NCI-H69 (cell line): ENCODE results near the gene MTA3.
"Not testable (repeated sequence)": the region's sequence is repeated elsewhere in the genome, so short reads cannot be mapped to it uniquely, and the experiment has no call there.

Experiments
- DNase-seq: peaks from one replicate; lab custom pipeline; 2025; lab: John Stamatoyannopoulos, UW

MTA3 gene

DNA sequence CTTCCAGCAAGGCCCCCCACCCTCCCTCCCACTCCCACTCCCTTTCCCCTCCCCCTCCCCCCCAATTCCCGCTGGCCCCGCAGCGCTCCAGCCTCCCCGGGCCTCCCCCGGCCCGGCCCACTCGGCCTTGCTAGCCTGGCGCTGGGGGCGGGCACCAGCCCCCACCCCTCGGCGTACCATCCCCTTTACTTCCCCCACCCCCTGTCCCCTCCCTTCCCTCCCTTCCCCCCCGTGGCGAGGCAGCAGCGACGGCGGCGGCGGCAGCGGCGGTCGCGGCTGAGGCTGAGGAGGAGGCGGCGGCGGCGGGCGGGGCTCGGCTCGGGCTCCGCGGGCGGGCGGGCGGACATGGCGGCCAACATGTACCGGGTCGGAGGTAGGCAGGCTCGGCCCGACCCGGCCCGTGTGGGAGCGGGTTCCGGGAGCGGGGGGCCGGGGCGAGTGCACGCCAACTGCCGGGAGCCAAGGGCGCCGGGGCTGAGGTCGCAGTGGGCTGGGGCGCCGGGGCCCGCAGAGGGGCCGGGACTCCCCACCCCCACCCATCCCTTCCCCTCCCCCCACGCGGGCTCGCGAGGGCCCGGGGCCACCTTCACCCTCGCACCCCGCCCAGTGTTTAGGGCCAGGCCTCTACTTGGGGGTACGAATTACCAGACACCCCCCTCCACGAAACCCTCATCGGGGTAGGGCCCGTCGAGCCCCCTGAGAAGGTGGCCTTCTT lies at the start of gene MTA3:
Gene MTA3 (plus strand): TSS at position 232 of the 715 bp plus-strand sequence. CDS start 114 bp downstream, at position 346.
- peak; percentile 74 for DNase-seq

DNA sequence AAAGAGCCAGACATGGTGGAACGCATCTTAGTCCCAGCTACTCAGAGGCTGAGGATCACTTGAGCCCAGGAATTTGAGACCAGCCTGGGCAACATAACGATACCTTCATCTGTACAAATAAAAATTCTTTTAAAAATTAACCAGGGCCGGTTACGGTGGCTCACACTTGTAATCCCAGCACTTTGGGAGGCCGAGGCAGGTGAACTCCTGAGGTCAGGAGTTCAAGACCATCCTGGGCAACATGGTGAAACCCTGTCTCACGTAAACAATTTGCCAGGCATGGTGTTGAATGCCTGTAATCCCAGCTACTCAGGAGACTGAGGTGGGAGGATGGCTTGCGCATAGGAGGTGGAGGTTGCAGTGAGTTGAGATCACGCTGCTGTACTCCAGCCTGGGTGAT lies 48.8 kb upstream of the MTA3 start:
- no peak for DNase-seq

DNA sequence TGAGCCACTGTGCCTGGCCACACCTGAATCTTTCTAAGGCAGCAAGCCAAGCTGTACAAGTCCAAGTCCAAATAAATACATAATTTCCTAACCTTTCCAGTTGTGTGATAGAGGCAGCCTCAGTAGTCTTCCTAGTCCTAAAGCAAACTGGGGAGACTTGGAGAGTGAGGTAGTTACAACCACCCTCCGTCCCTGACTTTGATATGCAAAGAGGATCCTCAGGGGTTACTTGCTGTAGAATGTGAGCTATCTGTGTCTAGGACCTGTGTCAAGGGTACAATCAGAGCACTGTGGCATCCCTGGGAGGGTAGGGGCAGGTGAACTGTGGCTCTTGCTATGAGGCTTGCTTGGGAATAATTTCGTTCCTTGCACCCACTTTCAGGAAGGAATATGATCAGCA lies 46.4 kb upstream of the MTA3 start:
- no peak for DNase-seq

DNA sequence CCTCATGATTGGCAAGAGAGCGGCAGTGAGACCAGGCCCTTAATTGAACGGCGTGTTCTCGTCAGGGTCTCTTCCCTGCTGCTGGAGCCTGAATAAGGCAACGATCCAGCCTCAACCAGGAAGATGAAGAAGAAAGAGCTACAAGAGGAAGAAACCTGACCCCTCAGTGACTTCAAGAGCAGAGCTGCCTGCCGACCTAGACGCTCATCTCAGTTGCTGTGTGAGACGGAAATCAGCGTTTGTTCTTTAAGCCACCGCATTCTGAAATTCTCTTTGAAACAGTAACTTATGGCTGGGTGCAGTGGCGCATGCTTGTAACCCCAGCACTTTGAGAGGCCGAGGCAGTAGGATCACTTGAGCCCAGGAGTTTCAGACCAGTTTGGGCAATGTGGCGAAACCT lies 45.1 kb upstream of the MTA3 start:
- no peak for DNase-seq

DNA sequence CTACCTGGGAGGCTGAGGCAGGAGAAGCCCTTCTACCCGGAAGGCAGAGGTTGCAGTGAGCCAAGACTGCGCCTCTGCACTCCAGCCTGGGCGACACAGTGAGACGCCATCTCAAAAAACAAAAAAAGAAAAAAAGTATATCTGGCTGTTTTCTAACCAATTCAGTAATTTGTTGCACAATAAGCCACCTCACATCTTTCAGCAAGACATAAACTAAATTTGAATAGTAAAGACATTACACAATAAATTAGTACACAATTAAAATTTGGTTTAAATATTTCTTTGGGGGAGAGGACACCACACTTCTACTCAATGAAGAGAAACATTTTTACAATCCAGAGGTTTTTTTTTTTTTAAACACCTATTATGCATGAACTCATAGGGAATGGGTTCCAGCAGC lies 36.0 kb upstream of the MTA3 start:
- DNase-seq = no peak

DNA sequence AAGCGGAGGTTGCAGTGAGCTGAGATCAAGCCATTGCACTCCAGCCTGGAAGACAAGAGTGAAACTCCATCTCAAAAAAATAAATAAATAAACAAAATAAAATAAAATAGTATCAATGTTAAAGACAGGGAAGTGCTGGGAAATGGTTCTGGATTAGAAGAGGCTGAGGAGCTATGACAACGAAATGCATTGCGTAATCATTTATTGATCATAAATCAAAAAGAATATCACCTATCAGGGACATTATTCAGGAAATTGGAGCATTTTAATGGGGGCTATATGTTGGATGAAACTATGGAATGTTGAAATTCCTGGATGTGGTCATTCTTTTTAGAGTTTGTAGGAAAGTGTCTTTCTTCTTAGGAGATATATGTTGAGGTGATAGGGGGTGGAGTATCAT lies 30.9 kb upstream of the MTA3 start:
- DNase-seq = no peak

DNA sequence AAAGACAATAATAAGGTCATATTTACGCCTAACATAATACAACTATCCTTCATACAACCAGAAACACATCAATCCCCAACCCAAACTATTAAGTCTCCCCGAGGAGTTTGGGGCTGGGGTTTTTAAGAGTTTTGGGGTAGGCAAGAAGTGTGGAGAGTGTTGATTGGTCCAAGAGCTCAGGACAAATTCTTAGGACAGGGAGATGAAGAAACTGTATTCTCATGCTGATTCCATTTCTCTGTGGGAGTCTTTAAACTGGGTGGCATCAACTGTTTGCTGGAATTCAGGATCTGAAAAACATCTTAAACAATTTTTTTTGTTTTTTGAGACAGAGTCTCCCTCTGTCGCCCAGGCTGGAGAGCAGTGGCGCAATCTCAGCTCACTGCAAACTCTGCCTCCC lies 25.6 kb upstream of the MTA3 start:
- no peak for DNase-seq

DNA sequence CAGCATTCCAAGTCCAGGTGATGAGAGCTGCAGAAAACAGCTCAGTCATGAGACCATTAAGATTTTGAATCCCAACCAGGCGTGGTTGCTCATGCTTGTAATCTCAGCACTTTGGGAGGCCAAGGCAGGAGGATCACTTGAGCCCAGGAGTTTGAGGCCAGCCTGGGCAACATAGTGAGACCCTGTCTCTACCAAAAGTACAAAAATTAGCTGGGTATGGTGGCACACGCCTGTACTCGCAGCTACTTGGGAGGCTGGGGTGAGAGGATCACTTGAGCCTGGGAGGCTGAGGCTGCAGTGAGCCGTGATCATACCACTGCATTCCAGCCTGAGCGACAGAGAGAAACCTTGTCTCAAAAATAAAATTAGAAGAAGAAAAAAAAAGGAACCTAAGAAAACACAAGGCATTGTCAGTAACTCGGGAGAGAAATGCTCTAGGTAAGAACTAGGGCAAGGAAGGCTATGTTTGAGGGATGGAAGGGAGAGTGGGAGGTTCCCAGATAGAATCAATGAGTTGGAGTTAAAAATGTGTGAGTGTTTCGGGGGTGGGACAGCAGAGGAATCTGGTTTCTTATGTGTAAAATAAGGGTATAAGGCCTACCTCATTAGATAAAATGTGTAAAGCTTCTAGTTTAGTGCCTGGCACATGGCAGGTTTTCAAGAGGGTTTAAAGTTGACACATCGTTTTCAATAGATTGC lies 23.3 kb upstream of the MTA3 start:
- no peak for DNase-seq

DNA sequence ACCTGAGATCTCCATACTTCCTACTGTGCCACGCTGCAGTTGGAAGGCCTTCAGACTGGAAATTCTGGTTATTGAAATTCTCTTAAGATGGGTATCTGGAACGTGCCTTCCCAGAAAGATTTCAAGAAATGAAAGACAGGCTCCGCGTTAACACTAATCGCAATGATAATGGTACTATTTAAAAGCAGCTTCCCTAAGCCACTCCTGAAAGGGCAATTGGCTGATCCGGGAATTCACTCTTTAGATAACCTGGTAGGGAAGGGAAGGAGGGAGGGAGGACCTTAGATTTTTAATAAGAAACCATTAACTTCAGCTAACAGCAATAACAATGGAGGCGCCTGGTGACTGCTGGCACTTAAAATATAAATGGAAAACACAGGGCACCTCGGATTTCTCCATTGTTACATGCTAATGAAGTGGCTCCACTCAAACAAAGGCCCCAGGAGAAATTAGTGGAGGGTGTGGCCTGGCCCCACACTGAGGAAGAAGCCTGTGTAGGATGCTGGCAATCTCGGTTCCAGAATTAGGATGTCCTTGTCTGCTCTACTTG lies 22.5 kb upstream of the MTA3 start:
- DNase-seq = peak; percentile 77

DNA sequence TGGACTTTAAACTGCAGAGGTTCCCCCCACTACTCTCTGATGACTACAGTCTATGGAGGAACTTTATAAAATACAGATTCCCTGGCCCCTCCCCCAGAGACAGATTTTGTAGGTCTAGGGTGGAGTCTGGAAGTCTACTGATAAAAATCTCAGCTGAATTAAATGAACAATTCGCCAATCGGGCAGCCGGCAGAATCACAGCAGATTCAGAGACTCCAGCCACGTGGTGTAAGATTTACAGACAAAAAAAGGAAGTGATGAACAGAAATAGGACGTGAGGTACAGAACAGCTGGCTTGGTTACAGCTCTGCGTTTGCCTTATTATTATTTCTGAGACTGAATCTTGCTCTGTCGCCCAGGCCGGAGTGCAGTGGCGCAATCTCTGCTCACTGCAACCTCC lies 21.4 kb upstream of the MTA3 start:
- no peak for DNase-seq

DNA sequence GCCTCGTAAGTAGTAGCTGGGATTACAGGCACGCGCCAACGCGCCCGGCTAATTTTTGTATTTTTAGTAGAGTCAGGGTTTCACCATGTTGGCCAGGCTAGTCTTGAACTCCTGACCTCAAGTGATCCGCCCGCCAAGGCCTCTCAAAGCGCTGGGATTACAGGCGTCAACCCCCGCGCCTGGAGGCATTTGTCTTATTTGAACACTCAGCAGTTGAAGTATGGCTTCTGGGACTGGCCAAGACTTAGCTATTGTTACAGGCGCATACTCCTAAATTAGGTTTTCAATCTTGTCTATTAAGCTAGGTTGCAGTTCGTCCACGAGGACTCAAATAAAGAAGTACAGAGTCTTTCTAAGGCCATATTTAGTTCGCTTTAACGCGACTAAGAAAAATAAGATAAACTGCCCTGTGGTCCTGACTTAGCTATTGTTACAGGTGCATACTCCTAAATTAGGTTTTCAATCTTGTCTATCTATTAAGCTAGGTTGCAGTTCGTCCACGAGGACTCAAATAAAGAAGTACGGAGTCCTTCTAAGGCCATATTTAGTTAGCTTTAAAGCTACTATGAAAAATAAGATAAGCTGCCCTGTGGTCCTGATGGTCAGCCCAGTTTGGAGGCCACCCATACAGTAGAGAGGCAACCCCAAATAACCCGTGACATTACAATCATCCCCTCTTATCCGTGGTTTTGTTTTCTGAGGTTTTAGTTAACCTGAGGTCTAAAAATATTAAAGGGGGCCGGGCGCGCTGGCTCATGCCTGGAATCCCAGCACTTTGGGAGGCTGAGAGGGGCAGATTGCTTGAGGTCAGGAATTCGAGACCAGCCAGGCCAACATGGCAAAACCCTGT lies 20.8 kb upstream of the MTA3 start:
- DNase-seq = no peak

DNA sequence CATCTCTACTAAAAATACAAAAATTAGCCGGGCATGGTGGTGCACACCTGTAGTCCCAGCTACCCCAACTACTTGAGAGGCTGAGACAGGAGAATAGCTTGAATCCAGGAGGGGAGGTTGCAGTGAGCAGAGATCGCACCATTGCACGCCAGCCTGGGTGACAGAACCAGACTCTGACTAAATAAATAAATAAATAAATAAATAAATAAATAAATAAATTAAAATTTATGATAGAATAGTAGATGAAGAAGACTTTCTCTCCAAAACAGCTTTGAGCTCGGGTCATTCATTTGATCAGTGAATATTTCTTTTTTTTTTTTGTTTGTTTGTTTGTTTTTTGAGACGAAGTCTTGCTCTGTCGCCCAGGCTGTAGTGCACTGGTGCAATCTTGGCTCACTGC lies 17.6 kb upstream of the MTA3 start:
- DNase-seq = no peak

DNA sequence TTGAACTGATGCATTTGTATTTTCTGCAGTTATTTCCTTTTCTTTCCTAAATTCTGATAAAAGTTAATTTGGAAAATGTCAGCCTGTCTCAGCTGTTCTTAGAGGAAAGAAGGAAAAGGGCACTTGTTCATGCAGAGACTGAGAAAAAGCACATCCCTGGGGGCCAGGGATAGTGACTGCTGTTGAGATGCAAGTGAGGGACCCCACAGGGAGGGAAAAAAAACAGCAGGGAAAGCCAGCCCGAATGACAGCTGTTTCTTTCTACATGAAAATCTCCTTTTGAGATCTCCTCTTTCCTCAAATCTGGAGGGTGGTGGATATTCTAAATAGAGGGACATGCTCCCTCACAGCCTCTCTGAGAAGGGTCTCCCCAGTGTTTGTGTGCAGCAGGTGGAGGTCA lies 14.0 kb upstream of the MTA3 start:
- no peak for DNase-seq

DNA sequence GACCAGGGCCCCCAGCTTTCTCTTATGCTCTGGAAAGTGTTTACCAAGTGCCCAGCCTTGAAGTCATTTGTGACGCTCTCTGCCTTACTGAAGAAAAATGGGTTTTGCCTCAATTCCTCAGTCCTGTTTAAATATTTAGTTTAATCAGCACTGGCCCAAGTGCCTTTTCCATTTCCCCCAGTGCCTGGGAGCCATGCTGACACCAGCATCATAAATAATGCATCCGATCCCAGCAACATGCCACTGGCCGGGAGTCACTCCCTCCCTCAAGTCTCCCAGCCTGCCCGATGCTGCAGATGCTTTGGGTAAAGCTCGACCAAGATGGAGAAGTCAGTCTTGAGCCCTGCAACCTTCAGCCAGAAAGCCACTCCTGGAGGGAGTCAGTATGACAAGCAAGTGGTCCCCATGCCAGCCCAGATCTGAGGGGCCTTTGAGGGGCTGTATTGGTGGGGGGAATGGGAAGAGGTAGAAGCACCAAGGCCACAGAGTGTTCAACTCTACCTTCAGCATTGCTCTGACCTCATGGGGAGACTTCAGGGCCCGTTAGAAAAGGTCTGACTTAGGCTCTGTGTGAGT lies 12.0 kb upstream of the MTA3 start:
- DNase-seq = no peak

DNA sequence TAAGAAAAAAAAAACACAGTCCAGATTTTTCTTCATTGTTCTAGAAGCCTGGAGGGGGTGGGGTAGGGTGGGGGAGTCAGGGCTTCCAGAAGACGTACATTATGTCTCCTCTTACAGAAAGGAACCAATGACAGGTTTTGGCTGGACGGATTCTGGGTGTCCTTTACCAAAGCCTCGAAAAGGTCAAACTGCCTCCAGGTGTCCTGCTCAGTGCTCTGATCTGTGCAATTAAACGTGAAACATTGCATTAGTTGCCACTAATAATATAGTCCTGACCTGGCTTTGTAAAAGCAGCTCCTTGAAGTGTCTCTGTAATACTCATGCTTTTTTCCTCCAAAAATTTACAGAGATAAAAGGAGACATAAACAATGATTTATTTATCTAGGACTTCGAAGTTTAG lies 11.1 kb upstream of the MTA3 start:
- DNase-seq = no peak

DNA sequence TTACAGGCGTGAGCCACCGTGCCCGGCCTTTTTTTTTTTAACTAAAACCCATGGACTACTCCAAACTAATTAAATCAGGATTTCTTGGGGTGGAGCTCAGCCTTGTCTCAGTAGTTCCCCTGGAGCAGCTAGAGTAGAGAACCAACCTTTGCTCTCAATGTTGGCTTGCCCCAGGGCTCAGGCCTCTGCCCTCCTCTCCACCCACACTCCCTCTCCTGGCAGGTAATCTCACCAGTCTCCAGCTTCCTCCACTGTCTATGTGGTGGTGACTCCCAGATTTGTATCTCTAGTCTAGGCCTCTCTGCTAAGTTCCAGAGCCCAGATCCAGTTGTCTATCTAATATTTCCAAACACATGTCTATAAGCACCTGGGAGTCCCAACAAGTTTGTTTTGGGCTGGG lies 9.6 kb upstream of the MTA3 start:
- DNase-seq = no peak

DNA sequence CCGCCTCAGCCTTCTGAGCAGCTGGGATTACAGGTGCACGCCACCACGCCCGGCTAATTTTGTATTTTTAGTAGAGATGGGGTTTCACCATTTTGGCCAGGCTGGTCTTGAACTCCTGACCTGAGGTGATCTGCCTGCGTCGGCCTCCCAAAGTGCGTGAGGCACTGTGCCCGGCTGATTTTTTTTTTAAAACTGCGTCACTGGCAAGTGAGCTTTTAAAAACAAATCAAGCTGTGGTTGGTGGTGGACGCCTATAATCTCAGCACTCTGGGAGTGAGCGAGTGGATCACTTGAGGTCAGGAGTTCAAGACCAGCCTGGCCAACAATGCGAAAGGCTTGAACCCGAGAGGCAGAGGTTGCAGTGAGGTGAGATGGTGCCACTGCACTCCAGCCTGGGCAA lies 8.3 kb upstream of the MTA3 start:
- not testable (repeated sequence) for DNase-seq

DNA sequence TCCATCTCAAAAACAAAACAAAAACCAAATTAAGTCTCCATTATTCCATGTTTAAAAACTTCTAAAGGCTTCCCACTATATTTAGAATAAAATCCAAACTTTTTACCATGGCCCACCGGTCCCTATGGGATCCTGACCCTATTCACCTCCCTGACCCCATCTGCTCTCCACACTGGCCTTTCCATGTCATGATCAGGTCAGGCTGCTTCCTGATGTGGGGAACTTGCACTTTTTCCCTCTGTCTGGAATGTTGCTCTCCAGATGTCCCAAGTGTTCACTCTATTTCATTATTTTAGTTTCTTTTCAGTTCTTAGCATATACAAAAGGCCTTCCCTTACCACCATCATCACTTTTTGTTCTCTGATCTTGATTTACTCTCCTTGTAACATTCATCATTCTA lies 7.5 kb upstream of the MTA3 start:
- DNase-seq = no peak

DNA sequence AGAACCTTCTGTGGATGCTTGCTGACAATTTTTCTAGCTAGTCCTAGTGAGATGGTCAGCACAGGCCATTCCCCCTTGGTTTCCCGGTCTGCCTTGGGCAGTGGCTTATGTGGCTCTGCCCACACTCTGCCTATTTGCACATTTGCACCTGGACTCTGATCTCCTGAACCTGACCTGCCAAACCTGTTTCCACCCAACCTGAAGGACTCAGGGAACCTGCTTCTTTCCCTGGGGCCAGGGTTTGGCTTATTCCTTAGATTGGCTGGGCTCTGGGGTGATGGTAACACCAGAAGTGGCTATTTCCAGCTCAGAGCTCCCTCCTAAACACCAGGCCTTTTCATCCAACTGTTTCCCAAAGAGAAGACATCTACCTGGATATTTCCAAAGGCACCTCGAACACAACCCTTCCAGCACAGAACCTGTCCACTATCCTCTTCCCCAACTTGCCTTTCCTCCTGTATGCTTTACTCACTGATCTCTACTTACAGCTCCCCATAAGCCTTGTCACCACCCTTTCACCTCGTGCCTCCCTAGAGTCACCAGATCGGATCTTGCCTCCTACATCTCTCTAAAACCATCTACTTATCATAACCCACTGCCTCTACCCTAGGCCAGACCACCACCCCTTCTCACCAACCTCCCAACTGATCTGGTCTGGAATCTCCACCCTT lies 5.8 kb upstream of the MTA3 start:
- DNase-seq = no peak

DNA sequence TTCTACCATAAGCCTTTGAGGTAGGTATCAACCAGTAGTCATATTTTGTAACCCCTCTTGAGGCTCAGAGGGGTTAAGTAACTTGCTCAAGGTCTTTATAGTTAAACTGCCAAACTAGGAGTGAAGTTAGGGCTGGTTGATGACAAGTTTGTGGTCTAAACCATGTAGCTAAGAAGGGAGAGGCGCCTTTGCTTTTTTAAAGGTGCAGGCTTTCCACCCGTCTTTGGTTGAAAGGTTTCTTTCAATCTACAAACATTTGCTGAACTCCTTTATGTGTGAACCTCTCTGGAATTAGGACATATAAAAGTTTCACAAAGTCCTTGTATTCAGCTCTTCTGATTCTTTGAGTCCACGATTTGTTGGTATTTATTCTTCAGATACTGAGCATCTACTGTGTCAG lies 2.4 kb upstream of the MTA3 start:
- DNase-seq = no peak

DNA sequence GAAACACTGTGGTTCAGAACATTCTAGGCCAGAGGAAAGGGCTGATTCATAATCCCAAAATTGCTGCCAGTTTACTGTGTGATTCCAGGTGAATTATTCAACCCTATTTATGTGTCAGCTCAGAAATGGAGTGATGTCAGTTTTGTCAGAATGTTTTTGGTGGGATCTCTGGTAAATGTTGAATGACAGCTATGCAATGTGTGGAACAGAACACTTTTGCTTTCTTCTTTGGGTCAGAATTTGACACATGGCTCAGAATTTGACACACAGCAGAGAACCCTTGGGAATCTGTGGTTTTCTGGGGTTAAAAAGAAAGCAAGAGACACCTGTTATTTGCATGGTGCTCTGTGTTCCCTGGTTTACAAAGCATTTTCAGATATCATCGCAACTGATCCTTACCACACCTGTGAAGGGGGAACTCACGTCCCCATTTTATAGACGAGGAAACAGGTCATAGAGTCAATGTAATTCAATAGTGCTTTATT lies 1.6 kb upstream of the MTA3 start:
- DNase-seq = no peak

DNA sequence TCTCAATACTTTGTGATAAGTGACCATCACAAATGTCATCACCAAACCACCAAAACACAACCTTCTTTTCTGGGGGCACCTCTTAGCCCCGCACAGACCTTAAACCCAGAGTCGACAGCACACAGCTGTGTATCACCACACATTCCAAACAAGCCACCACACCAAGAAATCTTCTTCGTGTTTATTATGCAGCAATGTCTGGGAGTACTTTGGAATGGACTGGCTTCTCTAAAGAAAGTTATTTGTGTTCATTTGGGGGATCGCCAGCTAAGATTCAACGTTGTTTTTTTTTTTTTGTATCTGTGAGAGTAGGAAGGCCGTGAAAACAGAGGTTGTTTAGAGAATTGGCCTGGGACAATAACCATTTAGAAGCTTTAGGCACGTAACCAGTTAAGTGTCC lies 1.1 kb upstream of the MTA3 start:
- no peak for DNase-seq
